Ishikawa (cell line): ENCODE results near the gene CLGN.

Source experiments
- FOXM1 ChIP-seq: IDR thresholded peaks from 2 replicates; pipeline ENCODE4 v1.6.1; 2012; ENCODE audit warnings: low read depth, borderline replicate concordance
- RAD21 ChIP-seq: IDR thresholded peaks from 2 replicates; pipeline ENCODE4 v1.6.1; 2012; ENCODE audit warnings: low read depth
- TAF1 ChIP-seq: IDR thresholded peaks from 2 replicates; pipeline ENCODE4 v1.6.1; 2012; ENCODE audit warnings: low read depth, mild to moderate bottlenecking

GRCh38 chr4:140427919-140428471 lies 547 bp upstream of the CLGN start:
- TF ChIP-seq RAD21 (no peak), TAF1 (no peak), FOXM1 (no peak)
